ENCODE results near the gene OPN4. TPM values are rescaled to one million over a fixed set of nuclear protein-coding genes. Genes with fewer than 3 reads are reported as not detected.

Gene OPN4
- total and polyA plus RNA-seq, 2 of the 8 experiments (the other 6 are each of a cell fraction or from before 2014, with no cell fraction given) = not detected

DNA sequence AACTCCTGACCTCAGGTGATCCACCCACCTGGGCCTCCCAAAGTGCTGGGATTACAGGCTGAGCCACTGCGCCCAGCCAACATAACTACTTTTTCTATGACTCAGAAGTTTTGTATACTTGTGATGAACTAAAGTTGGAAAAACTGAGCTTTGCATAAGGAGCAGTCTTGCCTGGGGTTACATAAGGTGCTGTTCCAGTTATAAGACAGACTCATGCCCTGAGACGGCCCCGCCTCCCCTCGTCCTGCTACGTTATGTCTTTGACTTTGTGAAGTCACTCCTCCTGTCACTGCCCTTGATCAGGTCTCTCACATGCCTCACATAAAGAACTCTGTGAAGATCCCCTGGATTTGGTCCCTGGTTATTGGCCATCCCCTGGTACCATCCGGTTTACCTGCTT is 40.4 kb upstream of the OPN4 start (continued):
- no peak for TF ChIP-seq CHD1 (IDR thresholded peaks at IDR 0.05; ENCODE audit: low read depth, low read length)
- TF ChIP-seq EP300 (IDR thresholded peaks at IDR 0.05; ENCODE audit: borderline replicate concordance in 1 of 2, low read depth in 2 of 2, low read length in 2 of 2) = no peak
- TF ChIP-seq TEAD4 (IDR thresholded peaks at IDR 0.05; ENCODE audit: low read depth, low read length) = no peak
- TF ChIP-seq GTF2F1 (IDR thresholded peaks at IDR 0.05; ENCODE audit: borderline replicate concordance, low read depth, low read length) = no peak
- TF ChIP-seq SUZ12 (IDR thresholded peaks at IDR 0.05; ENCODE audit: low read length) = no peak
- no peak for TF ChIP-seq SIX5 (IDR thresholded peaks at IDR 0.05; ENCODE audit: low read depth, low read length)
- no peak for TF ChIP-seq CTBP2 (IDR thresholded peaks at IDR 0.05; ENCODE audit: borderline replicate concordance, insufficient read depth, insufficient read length, low read length)
- TF ChIP-seq SAP30 (IDR thresholded peaks at IDR 0.05; ENCODE audit: insufficient read depth, insufficient replicate concordance, low read length) = no peak

All from H1 (cell line).